RPMI7951 (cell line): ENCODE results near the gene ZNF860. TPM values are rescaled to one million over a fixed set of nuclear protein-coding genes. Genes with fewer than 3 reads are reported as not detected.

Source experiments
- DNase-seq: peaks from one replicate; pipeline ENCODE4 v3.0.0-alpha.2; 2012; ENCODE audit warnings: low read depth
- total RNA-seq: library from RNA; depleted of rRNA; stranded (reverse); fragments of >200 nt; shearing (Covaris generic); gene quantifications from 2 replicates; pipeline ENCODE4 v1.2.3, GENCODE V29; 2014; rRNA removed

ZNF860 gene
- total RNA-seq: 0.60 and 1.4 TPM in 2 replicates

- peak; percentile 95 for DNase-seq
Observed at GRCh38 chr3:31981206-31982181, at the start of gene ZNF860, which contains the start of gene OSBPL10. Gene ZNF860 (plus strand): TSS chr3:31981750. CDS start chr3:31989080, 7,330 bp downstream. Gene OSBPL10 (minus strand): TSS chr3:31981262. CDS start chr3:31981179, 83 bp downstream.

GRCh38 chr3:31932990-31933389, 48.6 kb upstream of the ZNF860 start:
- DNase-seq: no peak

GRCh38 chr3:31934018-31934417, 47.5 kb upstream of the ZNF860 start:
- DNase-seq: no peak

DNA sequence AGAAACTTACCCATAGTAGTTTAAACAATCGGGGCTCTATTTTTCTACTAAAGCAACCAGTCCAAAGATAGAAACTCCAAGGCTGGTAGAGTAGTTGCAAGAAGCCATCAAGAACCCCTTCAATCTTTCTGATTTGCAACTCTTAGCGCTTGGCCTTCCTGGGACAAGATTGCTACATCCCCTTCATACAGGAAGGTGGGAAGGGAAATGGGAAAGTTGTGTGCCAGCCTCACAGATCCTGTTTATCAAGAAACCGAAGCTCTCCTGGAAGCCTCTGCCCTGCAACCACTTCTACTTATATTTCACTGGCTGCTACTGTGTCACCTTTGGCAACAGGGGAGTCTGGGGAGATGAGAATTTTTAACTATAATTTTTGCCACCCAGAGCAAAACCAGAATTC, 46.7 kb upstream of the ZNF860 start:
- DNase-seq: no peak

GRCh38 chr3:31936420-31937060, 45.0 kb upstream of the ZNF860 start:
- no peak for DNase-seq

DNA sequence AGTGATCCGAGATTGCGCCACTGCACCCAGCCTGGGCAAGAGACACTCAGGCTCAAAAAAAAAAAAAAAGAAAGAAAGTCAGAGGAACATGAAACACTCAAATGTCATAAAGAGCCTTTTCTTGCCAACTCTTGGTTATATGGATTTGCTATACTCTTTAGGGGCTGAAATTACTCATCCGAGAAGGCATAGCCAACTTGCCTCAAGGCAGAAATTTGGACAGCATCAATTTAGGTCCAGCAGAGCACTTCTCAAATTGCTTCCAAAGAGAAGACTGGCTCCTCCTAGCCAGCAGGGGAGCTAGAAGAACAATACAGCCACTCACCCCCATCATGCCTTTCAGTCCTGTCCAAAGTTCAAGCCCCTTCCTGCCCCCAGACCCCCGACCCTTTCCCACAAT, 44.3 kb upstream of the ZNF860 start:
- DNase-seq: peak; percentile 83

DNA sequence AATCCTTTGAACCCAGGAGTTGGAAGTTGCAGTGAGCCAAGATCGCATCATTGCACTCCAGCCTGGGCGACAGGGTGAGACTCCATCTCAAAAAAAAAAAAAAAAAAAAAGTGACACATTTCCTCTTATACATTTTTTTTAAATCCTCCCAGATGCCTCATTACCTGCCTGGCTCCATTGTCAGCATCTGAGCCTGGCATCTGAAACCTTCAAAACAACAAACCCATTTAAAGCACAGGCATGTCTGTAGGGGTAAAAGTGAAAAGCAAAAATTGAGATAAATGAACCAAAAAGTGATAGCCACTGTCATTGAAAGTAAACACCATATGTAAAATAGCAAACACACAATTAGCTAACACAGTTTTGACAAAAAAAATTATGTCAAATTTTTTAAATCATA, 39.1 kb upstream of the ZNF860 start:
- DNase-seq: no peak

DNA sequence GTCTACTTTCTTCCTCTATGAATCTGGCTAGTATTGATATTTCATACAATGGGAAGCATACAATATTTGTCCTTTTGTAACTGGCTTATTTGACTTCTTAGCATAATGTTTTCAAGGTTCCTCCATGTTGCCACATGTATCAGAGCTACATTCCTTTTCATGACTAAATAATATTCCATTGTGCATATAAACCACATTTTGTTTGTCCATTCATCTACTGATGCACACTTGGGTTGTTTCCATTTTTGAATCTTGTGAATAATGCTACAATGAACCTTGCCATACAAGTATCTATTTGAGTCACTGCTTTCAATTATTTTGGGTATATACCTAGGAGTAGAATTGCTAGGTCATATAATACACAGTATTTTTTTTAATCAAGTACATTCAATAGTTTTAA, 38.5 kb upstream of the ZNF860 start:
- no peak for DNase-seq

DNA sequence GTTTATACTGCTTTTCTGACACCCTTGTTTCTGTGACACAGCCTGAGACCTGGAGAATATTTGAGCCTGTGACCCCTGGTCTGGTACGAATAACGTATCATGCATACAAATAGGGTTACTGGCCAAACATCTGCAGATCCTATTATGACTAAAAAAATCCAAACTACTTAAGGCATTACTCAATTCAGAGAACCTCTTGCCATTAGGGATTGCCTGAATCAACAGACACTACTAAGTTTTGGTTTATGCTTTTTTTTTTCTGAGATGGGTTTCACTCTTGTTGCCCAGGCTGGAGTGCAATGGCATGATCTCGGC, 35.9 kb upstream of the ZNF860 start:
- DNase-seq: no peak

DNA sequence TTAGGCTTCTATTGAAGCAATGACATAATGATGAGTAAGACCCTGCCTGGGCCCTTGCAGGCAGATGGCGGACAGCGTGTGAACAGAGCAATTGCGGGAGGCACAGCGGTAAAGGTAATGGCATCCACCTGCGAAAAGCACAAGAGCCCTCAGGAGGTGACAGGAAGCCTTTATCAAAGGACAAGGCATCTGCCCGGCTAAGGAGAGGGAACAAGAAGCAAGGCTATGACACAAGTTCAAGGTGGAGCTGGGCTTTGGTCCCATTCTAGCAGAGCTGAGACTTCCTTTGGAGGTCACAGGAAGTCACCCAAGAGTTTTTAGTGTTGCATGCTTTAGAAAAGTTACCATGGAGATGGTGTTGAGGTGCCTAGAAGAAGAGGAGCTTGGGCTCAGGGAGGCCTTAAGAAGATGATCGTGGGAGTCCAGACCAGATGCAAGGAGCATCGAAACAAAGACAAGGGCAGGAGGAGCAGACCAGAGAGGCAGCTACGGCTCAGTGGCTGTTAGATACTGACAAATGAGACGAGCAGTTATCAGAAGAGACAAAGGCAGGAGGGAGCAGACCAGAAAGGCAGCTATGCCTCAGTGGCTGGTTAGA, 35.0 kb upstream of the ZNF860 start:
- no peak for DNase-seq

DNA sequence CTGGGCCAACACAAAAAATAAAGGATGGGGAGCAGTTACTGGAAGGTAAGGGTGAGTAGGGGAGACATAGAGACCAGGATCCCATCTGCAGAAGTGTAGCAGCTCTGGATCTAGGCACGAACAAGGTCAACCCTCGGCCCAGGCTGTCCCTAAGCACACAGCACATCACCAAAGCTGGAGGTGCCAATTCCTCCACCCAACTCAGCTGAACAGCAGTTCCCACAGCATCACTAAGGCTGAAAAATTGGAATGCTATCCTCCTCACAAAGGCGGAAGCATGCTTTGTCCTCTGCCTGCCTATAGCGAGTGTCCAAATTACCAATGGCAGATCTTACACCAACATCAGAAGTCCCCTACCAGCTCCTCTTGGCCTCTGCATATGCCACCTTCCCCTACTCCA, 34.4 kb upstream of the ZNF860 start:
- no peak for DNase-seq

GRCh38 chr3:31947671-31948091, 33.9 kb upstream of the ZNF860 start:
- DNase-seq: peak; percentile 46

DNA sequence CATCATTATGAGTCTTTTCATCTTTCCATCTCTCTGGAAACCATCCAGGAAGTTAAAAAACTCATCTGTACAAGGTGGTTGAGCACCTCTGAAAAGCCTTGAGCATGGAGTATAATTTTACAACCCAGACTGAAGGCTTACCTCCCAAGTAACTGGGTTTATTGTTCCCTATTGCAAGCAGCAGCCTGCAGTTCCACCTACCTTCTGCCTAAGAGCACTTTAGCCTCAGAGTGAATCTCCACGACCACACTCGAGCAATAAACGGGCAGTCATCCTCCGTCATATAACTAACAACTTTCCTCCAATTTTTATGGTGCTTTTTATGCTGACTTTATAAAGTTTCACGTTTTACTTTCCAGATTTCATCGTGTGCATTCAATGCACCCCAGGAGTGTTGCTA, 33.3 kb upstream of the ZNF860 start:
- DNase-seq: no peak

- no peak for DNase-seq
Observed at GRCh38 chr3:31952205-31952604, 29.3 kb upstream of the ZNF860 start.

- no peak for DNase-seq
Observed at GRCh38 chr3:31953091-31953490, 28.5 kb upstream of the ZNF860 start.

DNA sequence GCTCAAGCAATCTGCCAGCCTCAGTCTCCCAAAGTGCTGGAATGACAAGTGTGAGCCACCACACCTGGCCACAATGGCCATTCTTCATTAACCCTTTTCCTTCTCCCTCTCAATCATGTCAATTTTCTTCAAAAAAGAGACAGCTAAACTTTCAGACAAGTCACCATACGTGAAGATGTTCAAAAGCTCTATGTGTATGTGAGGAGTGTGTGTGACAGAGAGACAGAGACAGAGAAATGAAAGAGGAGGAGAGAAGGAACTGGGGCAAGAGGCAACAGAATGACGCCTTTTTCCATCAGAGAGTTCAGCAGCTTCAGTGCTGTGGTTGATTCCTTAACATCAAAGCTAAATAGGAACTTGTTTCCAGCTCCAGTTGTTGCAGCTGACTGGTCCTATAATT, 27.9 kb upstream of the ZNF860 start:
- no peak for DNase-seq

GRCh38 chr3:31955581-31955980, 26.0 kb upstream of the ZNF860 start:
- DNase-seq: no peak

GRCh38 chr3:31957106-31957505, 24.4 kb upstream of the ZNF860 start:
- DNase-seq: no peak

GRCh38 chr3:31958701-31959152, 22.8 kb upstream of the ZNF860 start:
- DNase-seq: peak; percentile 7

DNA sequence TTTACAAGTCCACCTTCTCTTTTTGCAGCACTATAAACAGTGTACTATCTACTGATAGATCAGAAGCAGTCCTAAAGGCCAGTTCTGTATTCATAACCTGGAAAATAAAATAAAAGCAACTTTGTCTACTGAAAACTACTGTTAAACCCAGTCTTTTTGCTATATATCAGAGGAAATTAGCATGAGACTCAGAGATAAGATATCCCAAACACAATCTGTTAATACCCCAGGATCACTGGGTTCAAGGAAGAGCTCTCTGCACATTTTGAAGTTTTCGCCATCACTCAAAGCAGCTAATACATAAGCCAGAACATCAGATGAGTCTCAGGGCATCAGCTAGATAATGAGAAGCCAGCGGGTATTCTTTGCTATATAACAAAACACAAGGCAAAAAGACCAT, 22.3 kb upstream of the ZNF860 start:
- no peak for DNase-seq

GRCh38 chr3:31959951-31960792, 21.4 kb upstream of the ZNF860 start:
- DNase-seq: peak; percentile 42
